MCF 10A (cell line): ENCODE measurements around the gene MED16. TPM values are rescaled to one million over a fixed set of nuclear protein-coding genes. Genes with fewer than 3 reads are reported as not detected.

Source experiments
- BruUV-seq: library from RNA; stranded (reverse); fragments of 400-500 nt; replicated peaks from 2 replicates; lab custom pipeline; 2021; lab: Mats Ljungman, UMichigan
- CTCF ChIA-PET: fragments of 300-600 bp; sonication (Branson Sonifier 250); formaldehyde crosslinking; extraction: SDS; loops from one replicate; lab custom pipeline; 2021; ENCODE audit warnings: antibody characterized with exemption, inconsistent platforms; lab: Yijun Ruan, JAX
- POLR2A ChIA-PET: fragments of 300-600, 350-650 bp; sonication (Branson Sonifier 250); formaldehyde crosslinking; extraction: SDS; loops from one replicate; lab custom pipeline; 2020; ENCODE audit warnings: antibody characterized with exemption, inconsistent platforms; lab: Yijun Ruan, JAX
- DNase-seq: peaks from one replicate; pipeline ENCODE4 v3.0.0-alpha.2; 2018; ENCODE audit not compliant: unreplicated experiment
- H3K27ac Mint-ChIP-seq: one replicate; pipeline ENCODE4 v1.8.0; 2022; ENCODE audit warnings: mild to moderate bottlenecking, low read depth, mixed read lengths; ENCODE audit not compliant: unreplicated experiment
- H3K27me3 Mint-ChIP-seq: one replicate; pipeline ENCODE4 v1.8.0; 2022; ENCODE audit warnings: mixed read lengths; ENCODE audit not compliant: insufficient read depth, unreplicated experiment
- H3K36me3 Mint-ChIP-seq: one replicate; pipeline ENCODE4 v1.8.0; 2022; ENCODE audit warnings: mild to moderate bottlenecking, moderate library complexity, mixed read lengths; ENCODE audit not compliant: insufficient read depth, unreplicated experiment
- H3K4me1 Mint-ChIP-seq: one replicate; pipeline ENCODE4 v1.8.0; 2022; ENCODE audit warnings: mixed read lengths; ENCODE audit not compliant: insufficient read depth, unreplicated experiment
- H3K4me3 Mint-ChIP-seq: one replicate; pipeline ENCODE4 v1.8.0; 2022; ENCODE audit warnings: mild to moderate bottlenecking, moderate library complexity, mixed read lengths; ENCODE audit not compliant: unreplicated experiment
- H3K9me3 Mint-ChIP-seq: one replicate; pipeline ENCODE4 v1.8.0; 2022; ENCODE audit warnings: mixed read lengths; ENCODE audit not compliant: unreplicated experiment
- CTCF ChIP-seq: fragments of 200-600 bp; IDR thresholded peaks from one replicate; pipeline ENCODE4 v1.8.0; 2022; ENCODE audit warnings: antibody characterized with exemption, mild to moderate bottlenecking; ENCODE audit not compliant: unreplicated experiment
- intact Hi-C: fragments of 100-400 bp; cut with micrococcal nuclease; formaldehyde crosslinking; loops from 2 replicates; pipeline ENCODE4 v1.14.1; 2022
- total RNA-seq: library from RNA; stranded (reverse); gene quantifications from 2 replicates; pipeline ENCODE4 v1.2.3, GENCODE V29; 2022

The MED16 gene
- total RNA-seq, 1 experiment from 2014 or later: 61.0 TPM

- no TSS peak for BruUV-seq
- H3K36me3 Mint-ChIP-seq: peaks cover 21% of the 10 kb centered on the region
- H3K4me1 Mint-ChIP-seq: peaks cover 23% of the 10 kb centered on the region
- no peaks in the 10 kb centered on the region for H3K27me3 Mint-ChIP-seq
- DNase-seq: peak; percentile 85
- ChIA-PET POLR2A (interaction anchor here (0.6 to 0.7 kb wide), 2 partner anchors 56 to 244 kb away, joined by 3 to 5 read pairs; no protein-coding TSS in a partner anchor), CTCF (interaction anchor here (3.0 kb wide), 1 partner anchor 29 kb away, joined by 9 read pairs; no protein-coding TSS in a partner anchor)
- no peak for TF ChIP-seq CTCF
- no peaks in the 10 kb centered on the region for H3K9me3 Mint-ChIP-seq
- intact Hi-C loops: loop anchor here (2.0 kb wide), 1 partner anchor 18 kb away; no protein-coding TSS in a partner anchor
- H3K4me3 Mint-ChIP-seq: peak overlapping the region; percentile 66
- H3K27ac Mint-ChIP-seq: no peak overlapping the region
These were observed 47.8 kb upstream of the MED16 start for GRCh38 chr19:940591-941291.

GRCh38 chr19:939922-940321, 46.9 kb upstream of the MED16 start:
- Mint-ChIP-seq H3K4me1 (peaks cover 20% of the 10 kb centered on the region), H3K27ac (no peak overlapping the region), H3K36me3 (peaks cover 18% of the 10 kb centered on the region), H3K27me3 (no peaks in the 10 kb centered on the region), H3K9me3 (no peaks in the 10 kb centered on the region), H3K4me3 (peak overlapping the region; percentile 28)
- intact Hi-C loops: loop anchor here (2.0 kb wide), 1 partner anchor 19 kb away; no protein-coding TSS in a partner anchor
- ChIA-PET POLR2A (interaction anchor here (0.6 to 0.7 kb wide), 4 partner anchors 44 to 267 kb away, joined by 3 to 5 read pairs (median 3); no protein-coding TSS in a partner anchor), CTCF (interaction anchor here (3.0 kb wide), 1 partner anchor 30 kb away, joined by 9 read pairs; no protein-coding TSS in a partner anchor)
- TF ChIP-seq CTCF: no peak
- BruUV-seq: no TSS peak
- DNase-seq: no peak

GRCh38 chr19:939439-939838, 46.5 kb upstream of the MED16 start:
- POLR2A ChIA-PET: interaction anchor here (0.7 kb wide), 1 partner anchor 44 kb away, joined by 3 read pairs; no protein-coding TSS in a partner anchor
- no peaks in the 10 kb centered on the region for H3K9me3 Mint-ChIP-seq
- DNase-seq: no peak
- no peak for TF ChIP-seq CTCF
- intact Hi-C loops: no loop called here
- CTCF ChIA-PET: interaction anchor here (3.0 kb wide), 1 partner anchor 31 kb away, joined by 9 read pairs; no protein-coding TSS in a partner anchor
- no TSS peak for BruUV-seq
- no peak overlapping the region for H3K27ac Mint-ChIP-seq
- no peaks in the 10 kb centered on the region for H3K27me3 Mint-ChIP-seq
- peaks cover 18% of the 10 kb centered on the region for H3K36me3 Mint-ChIP-seq
- H3K4me1 Mint-ChIP-seq: peaks cover 15% of the 10 kb centered on the region
- no peak overlapping the region for H3K4me3 Mint-ChIP-seq

GRCh38 chr19:938233-938923, 45.4 kb upstream of the MED16 start:
- no TSS peak for BruUV-seq
- ChIA-PET POLR2A (interaction anchor here (0.6 to 1.0 kb wide), 5 partner anchors 8 to 312 kb away, joined by 3 to 4 read pairs (median 3); no protein-coding TSS in a partner anchor), CTCF (interaction anchor here (0.7 to 3.0 kb wide), 4 partner anchors 15 to 256 kb away, joined by 3 to 9 read pairs (median 4); no protein-coding TSS in a partner anchor)
- Mint-ChIP-seq H3K27me3 (no peaks in the 10 kb centered on the region), H3K4me3 (no peak overlapping the region), H3K36me3 (peaks cover 18% of the 10 kb centered on the region), H3K27ac (no peak overlapping the region), H3K9me3 (no peaks in the 10 kb centered on the region), H3K4me1 (peaks cover 20% of the 10 kb centered on the region)
- intact Hi-C loops: no loop called here
- no peak for TF ChIP-seq CTCF
- no peak for DNase-seq
